ENCODE results near the gene SPRING1. TPM values are rescaled to one million over a fixed set of nuclear protein-coding genes. Genes with fewer than 3 reads are reported as not detected.

Gene SPRING1
- total RNA-seq, 4 donors from 2014 or later: 18.6 to 25.3 (median 20.3) TPM

- DNase-seq (ENCODE audit: low spot score in 2 of 2): peak in 1 of 2 donors; percentile 61
- TF ChIP-seq CTCF (IDR thresholded peaks at IDR 0.05) (no peak), POLR2A (IDR thresholded peaks at IDR 0.05) (no peak)
- intact Hi-C loops (cut with DNase I; ENCODE audit: low total_unique reads): no loop called here
- WGBS, 2 donors: 87 to 88% methylated on average over 6 of the region's 6 CpGs
- H3K4me3 ChIP-seq (ENCODE audit: low read depth, poor library complexity, severe bottlenecking): no peak overlapping the region
These were observed 37.8 kb downstream of the SPRING1 start for GRCh38 chr12:116700066-116700465.

GRCh38 chr12:116698554-116699075, 39.3 kb downstream of the SPRING1 start:
- TF ChIP-seq POLR2A (IDR thresholded peaks at IDR 0.05): no peak
- intact Hi-C loops (cut with DNase I; ENCODE audit: low total_unique reads): no loop called here
- no peak for DNase-seq (ENCODE audit: low spot score in 2 of 2)
- no peak overlapping the region for H3K4me3 ChIP-seq (ENCODE audit: low read depth, poor library complexity, severe bottlenecking)
- WGBS, 2 donors: 87 to 92% methylated on average over 2 of the region's 2 CpGs

- 72 to 80% methylated on average over 8 of the region's 8 CpGs for WGBS, 2 donors
These were observed 39.8 kb downstream of the SPRING1 start for GRCh38 chr12:116698116-116698515.

GRCh38 chr12:116697716-116698115, 40.2 kb downstream of the SPRING1 start:
- DNase-seq (ENCODE audit: low spot score in 2 of 2): peak in 1 of 2 donors; percentile 62
- no peak for TF ChIP-seq POLR2A (IDR thresholded peaks at IDR 0.05)
- no peak for TF ChIP-seq CTCF (IDR thresholded peaks at IDR 0.05)
- no peak overlapping the region for H3K4me3 ChIP-seq (ENCODE audit: low read depth, poor library complexity, severe bottlenecking)
- 79 to 83% methylated on average over 11 of the region's 11 CpGs for WGBS, 2 donors
- intact Hi-C loops (cut with DNase I; ENCODE audit: low total_unique reads): no loop called here

More at GRCh38 chr12:116698116-116698515, 39.8 kb downstream of the SPRING1 start:
- no peak for DNase-seq (ENCODE audit: low spot score in 2 of 2)
- TF ChIP-seq POLR2A (IDR thresholded peaks at IDR 0.05): no peak
- no peak overlapping the region for H3K4me3 ChIP-seq (ENCODE audit: low read depth, poor library complexity, severe bottlenecking)
- intact Hi-C loops (cut with DNase I; ENCODE audit: low total_unique reads): no loop called here

GRCh38 chr12:116697305-116697704, 40.6 kb downstream of the SPRING1 start:
- peak in 1 of 2 donors; percentile 76 for DNase-seq (ENCODE audit: low spot score in 2 of 2)
- intact Hi-C loops (cut with DNase I; ENCODE audit: low total_unique reads): no loop called here
- H3K4me3 ChIP-seq (ENCODE audit: low read depth, poor library complexity, severe bottlenecking): no peak overlapping the region
- WGBS, 2 donors: 75 to 90% methylated on average over 6 to 7 of the region's 7 CpGs
- TF ChIP-seq POLR2A (IDR thresholded peaks at IDR 0.05): no peak

- 66 to 75% methylated on average over 3 of the region's 3 CpGs for WGBS, 2 donors
- no peak overlapping the region for H3K4me3 ChIP-seq (ENCODE audit: low read depth, poor library complexity, severe bottlenecking)
- DNase-seq (ENCODE audit: low spot score in 2 of 2): no peak
- intact Hi-C loops (cut with DNase I; ENCODE audit: low total_unique reads): no loop called here
- TF ChIP-seq POLR2A (IDR thresholded peaks at IDR 0.05): no peak
- no peak for TF ChIP-seq CTCF (IDR thresholded peaks at IDR 0.05)
These were observed 42.5 kb downstream of the SPRING1 start for GRCh38 chr12:116695464-116695725.

GRCh38 chr12:116694653-116695463, 43.0 kb downstream of the SPRING1 start:
- WGBS, 2 donors: 82 to 83% methylated on average over 22 of the region's 22 CpGs
- no peak overlapping the region for H3K4me3 ChIP-seq (ENCODE audit: low read depth, poor library complexity, severe bottlenecking)
- peak in 1 of 2 donors; percentile 59 for DNase-seq (ENCODE audit: low spot score in 2 of 2)
- intact Hi-C loops (cut with DNase I; ENCODE audit: low total_unique reads): no loop called here
- TF ChIP-seq CTCF (IDR thresholded peaks at IDR 0.05) (no peak), POLR2A (IDR thresholded peaks at IDR 0.05) (no peak)
